Left ventricle myocardium inferior (tissue), 1 donor: Measurements from ENCODE around the gene MIER2. TPM values are rescaled to one million over a fixed set of nuclear protein-coding genes. Genes with fewer than 3 reads are reported as not detected.

Experiments
- DNase-seq: peaks from one replicate; pipeline ENCODE4 v3.0.0-alpha.2; 2020
- H3K27ac ChIP-seq: fragments of 200-600 bp; replicated peaks from 2 replicates; pipeline ENCODE4 v1.8.0; 2021
- H3K27me3 ChIP-seq: fragments of 200-600 bp; 2 replicates; pipeline ENCODE4 v1.8.0; 2021; ENCODE audit warnings: low read depth
- H3K36me3 ChIP-seq: fragments of 200-600 bp; 2 replicates; pipeline ENCODE4 v1.8.0; 2021
- H3K4me1 ChIP-seq: fragments of 200-600 bp; 2 replicates; pipeline ENCODE4 v1.8.0; 2021
- H3K4me3 ChIP-seq: fragments of 200-600 bp; 2 replicates; pipeline ENCODE4 v1.8.0; 2021; ENCODE audit warnings: mild to moderate bottlenecking, moderate library complexity
- H3K9me3 ChIP-seq: fragments of 200-600 bp; replicated peaks from 2 replicates; pipeline ENCODE4 v1.8.0; 2021
- CTCF ChIP-seq: fragments of 200-600 bp; IDR thresholded peaks from 2 replicates; pipeline ENCODE4 v1.8.0; 2021; ENCODE audit warnings: antibody characterized with exemption, mild to moderate bottlenecking, borderline replicate concordance
- intact Hi-C: fragments of 100-400 bp; cut with micrococcal nuclease; formaldehyde crosslinking; loops from one replicate; pipeline ENCODE4 v1.11.0; 2022
- total RNA-seq: library from RNA; stranded (reverse); fragmentation: NEBNext Ultra II Directional; extraction: Animal tissue kit (Norgen Biotek cat#: 25700); gene quantifications from one replicate; pipeline ENCODE4 v1.2.1, GENCODE V29; 2021
- donor health status: DM: no; HTN: yes; CAD: no; lungs with severe emphysema.

Gene MIER2
- total RNA-seq, 1 donor from 2014 or later = 15.9 TPM

- Histone ChIP-seq H3K27me3 (peaks cover 68% of the 10 kb centered on the region), H3K9me3 (no peaks in the 10 kb centered on the region), H3K27ac (no peak overlapping the region), H3K4me1 (peaks cover 27% of the 10 kb centered on the region), H3K4me3 (no peak overlapping the region), H3K36me3 (no peaks in the 10 kb centered on the region)
- TF ChIP-seq CTCF = no peak
- intact Hi-C loops = no loop called here
- DNase-seq = no peak
Observed at GRCh38 chr19:289651-290371, 54.8 kb downstream of the MIER2 start.

GRCh38 chr19:288911-289310 is 55.7 kb downstream of the MIER2 start:
- no peak for TF ChIP-seq CTCF
- DNase-seq = no peak
- Histone ChIP-seq H3K36me3 (no peaks in the 10 kb centered on the region), H3K9me3 (no peaks in the 10 kb centered on the region), H3K4me1 (peaks cover 18% of the 10 kb centered on the region), H3K27me3 (peaks cover 59% of the 10 kb centered on the region), H3K4me3 (no peak overlapping the region), H3K27ac (no peak overlapping the region)
- intact Hi-C loops = no loop called here

GRCh38 chr19:287381-287871 is 57.2 kb downstream of the MIER2 start:
- no peaks in the 10 kb centered on the region for H3K9me3 ChIP-seq
- TF ChIP-seq CTCF = no peak
- H3K4me3 ChIP-seq = no peak overlapping the region
- H3K27me3 ChIP-seq = peaks cover 48% of the 10 kb centered on the region
- intact Hi-C loops = no loop called here
- H3K4me1 ChIP-seq = peaks cover 17% of the 10 kb centered on the region
- no peak overlapping the region for H3K27ac ChIP-seq
- no peaks in the 10 kb centered on the region for H3K36me3 ChIP-seq
- DNase-seq = no peak

- Histone ChIP-seq H3K36me3 (no peaks in the 10 kb centered on the region), H3K27me3 (peaks cover 50% of the 10 kb centered on the region), H3K27ac (no peak overlapping the region), H3K9me3 (no peaks in the 10 kb centered on the region), H3K4me3 (no peak overlapping the region), H3K4me1 (no peaks in the 10 kb centered on the region)
- DNase-seq = no peak
- no peak for TF ChIP-seq CTCF
- intact Hi-C loops = no loop called here
Observed at GRCh38 chr19:283395-283794, 61.2 kb downstream of the MIER2 start.

GRCh38 chr19:282501-282900 is 62.1 kb downstream of the MIER2 start:
- H3K36me3 ChIP-seq = no peaks in the 10 kb centered on the region
- no peaks in the 10 kb centered on the region for H3K9me3 ChIP-seq
- peaks cover 53% of the 10 kb centered on the region for H3K27me3 ChIP-seq
- no peak for DNase-seq
- H3K4me3 ChIP-seq = no peak overlapping the region
- TF ChIP-seq CTCF = no peak
- no peaks in the 10 kb centered on the region for H3K4me1 ChIP-seq
- intact Hi-C loops = no loop called here
- no peak overlapping the region for H3K27ac ChIP-seq
